Measurements from ENCODE around the gene GARRE1.

- TF ChIP-seq CTCF (IDR thresholded peaks at IDR 0.05) (no peak), POLR2A (IDR thresholded peaks at IDR 0.05) (no peak)
Measured at GRCh38 chr19:34274827-34275625, 20.7 kb downstream of the GARRE1 start.

All from adrenal gland (tissue), 5 donors.